HepG2 (cell line): ENCODE results near the gene NUP153. TPM values are rescaled to one million over a fixed set of nuclear protein-coding genes. Genes with fewer than 3 reads are reported as not detected.

Source experiments
- ATAC-seq: fragments of 200-7000 bp; cut with Tn5 transposase; 3 replicates; pipeline ENCODE4 v1.9.1; 2020; ENCODE audit warnings: mild to moderate bottlenecking, moderate library complexity
- BruUV-seq: library from RNA; stranded (reverse); fragments of 400-500 nt; replicated peaks from 2 replicates; lab custom pipeline; 2021; lab: Mats Ljungman, UMichigan
- CTCF ChIA-PET: fragments of 300-600 bp; formaldehyde crosslinking; extraction: SDS; loops from one replicate; lab custom pipeline; 2021; ENCODE audit warnings: low total read pairs, inconsistent platforms, low intra/inter-chr PET ratio; lab: Yijun Ruan, JAX
- POLR2A ChIA-PET: fragments of 350-600 bp; sonication (Branson Sonifier 250); formaldehyde crosslinking; loops from one replicate; lab custom pipeline; 2020; ENCODE audit warnings: antibody characterized with exemption, inconsistent platforms; lab: Yijun Ruan, JAX
- DNase-seq: peaks from one replicate; pipeline ENCODE4 v3.0.0-alpha.2; 2015; ENCODE audit warnings: low spot score
- FAIRE-seq: peaks from 3 replicates; lab custom pipeline; 2011; peaks lifted over from hg19 to GRCh38; lab: Jason Lieb, UNC
- H2AFZ ChIP-seq: one replicate; pipeline ENCODE4 v1.6.1; 2011; ENCODE audit warnings: low read length, inconsistent platforms
- H3K27ac ChIP-seq: fragments of 300-600 bp; 3 replicates; pipeline ENCODE4 v1.8.0; 2011; ENCODE audit warnings: mixed run types, mild to moderate bottlenecking, mixed read lengths, low read length, inconsistent platforms; ENCODE audit not compliant: insufficient read depth; ENCODE audit errors: extremely low read length
- H3K27me3 ChIP-seq, 2 experiments: fragments of 200-600 bp in 1 of 2; 2 replicates in 1 of 2; 3 replicates in 1 of 2; pipeline versions ENCODE4 v1.6.0 to v1.8.0; 2011; ENCODE audit warnings: low read length in 2 of 2, mild to moderate bottlenecking in 2 of 2, moderate library complexity in 2 of 2, inconsistent platforms in 1 of 2; ENCODE audit not compliant: insufficient read depth in 2 of 2, control insufficient read depth in 1 of 2
- H3K36me3 ChIP-seq, 2 experiments: fragments of 200-600 bp in 1 of 2; replicated peaks in 1 of 2; 2 replicates in 1 of 2; 3 replicates in 1 of 2; pipeline versions ENCODE4 v1.5.1 to v1.8.0; 2011; ENCODE audit warnings: low read length in 2 of 2, inconsistent platforms in 1 of 2; ENCODE audit not compliant: insufficient read depth in 2 of 2, control insufficient read depth in 1 of 2
- H3K4me1 ChIP-seq: 2 replicates; pipeline ENCODE4 v1.5.1; 2012; ENCODE audit warnings: low read length, inconsistent platforms; ENCODE audit not compliant: insufficient read depth
- H3K4me2 ChIP-seq: 2 replicates; pipeline ENCODE4 v1.6.0; 2011; ENCODE audit warnings: low read depth, low read length, inconsistent platforms
- H3K4me3 ChIP-seq, 3 experiments: fragments of 200-600 bp in 1 of 3; sonication (generic), shearing (Covaris generic) in 1 of 3; replicated peaks in 1 of 3; 2 replicates each; pipeline ENCODE4 v1.5.1; 2011 to 2016; ENCODE audit warnings: low read length in 3 of 3, inconsistent platforms in 2 of 3, low read depth in 2 of 3, mild to moderate bottlenecking in 2 of 3, control low read depth in 1 of 3, mixed read lengths in 1 of 3; ENCODE audit not compliant: insufficient read depth in 1 of 3
- H3K79me2 ChIP-seq: one replicate; pipeline ENCODE4 v1.6.1; 2011; ENCODE audit warnings: low read length, inconsistent platforms; ENCODE audit not compliant: insufficient read depth
- H3K9ac ChIP-seq: 2 replicates; pipeline ENCODE4 v1.6.0; 2011; ENCODE audit warnings: mild to moderate bottlenecking, low read depth, low read length, inconsistent platforms; ENCODE audit not compliant: insufficient read depth
- H3K9me3 ChIP-seq: 2 replicates; pipeline ENCODE4 v1.5.1; 2012; ENCODE audit warnings: mild to moderate bottlenecking, low read length
- H4K20me1 ChIP-seq: 2 replicates; pipeline ENCODE4 v1.6.0; 2011; ENCODE audit warnings: inconsistent platforms, mild to moderate bottlenecking, low read length, moderate library complexity; ENCODE audit not compliant: insufficient read depth
- ATF7 ChIP-seq, 2 experiments: fragments of 450-650 bp in 1 of 2; sonication (generic) in 1 of 2; formaldehyde crosslinking in 1 of 2; IDR thresholded peaks; 2 replicates each; pipeline versions ENCODE4 v1.4.0 to v1.6.1; 2016 to 2020; ENCODE audit warnings: antibody characterized with exemption in 1 of 2, mild to moderate bottlenecking in 1 of 2, missing genetic modification reagents in 1 of 2
- NCOA1 ChIP-seq: sonication (generic); formaldehyde crosslinking; IDR thresholded peaks from 2 replicates; pipeline ENCODE4 v1.9.0; 2021; ENCODE audit warnings: missing genetic modification reagents
- ZNF253 ChIP-seq: sonication (generic); formaldehyde crosslinking; IDR thresholded peaks from 2 replicates; pipeline ENCODE4 v1.8.0; 2022; ENCODE audit warnings: mild to moderate bottlenecking, missing genetic modification reagents, borderline replicate concordance
- ZNF549 ChIP-seq: sonication (generic); formaldehyde crosslinking; IDR thresholded peaks from 2 replicates; pipeline ENCODE4 v1.5.0; 2020; ENCODE audit warnings: missing genetic modification reagents
- ZNF780A ChIP-seq: sonication (generic); formaldehyde crosslinking; IDR thresholded peaks from 2 replicates; pipeline ENCODE4 v1.8.0; 2022; ENCODE audit warnings: mild to moderate bottlenecking, missing genetic modification reagents, moderate library complexity
- WGBS: methylation state at CpG from one replicate; pipeline ENCODE4 v1.1.6; 2017; ENCODE audit warnings: low lambda C conversion rate; 5-methylcytosine and 5-hydroxymethylcytosine counted together
- in situ Hi-C: cut with HindIII; loops from 2 replicates; pipeline ENCODE4 v1.10.0; 2017; ENCODE audit warnings: low pct_unique_long_range_greater_than_20kb; ENCODE audit not compliant: extremely low pct_ligation_motif_present
- intact Hi-C: fragments of 100-400 bp; cut with micrococcal nuclease; formaldehyde crosslinking; loops from one replicate; pipeline ENCODE4 v1.10.0; 2022; ENCODE audit not compliant: unreplicated experiment
- polyA plus RNA-seq, 8 experiments: library from polyadenylated mRNA; depleted of rRNA in 3 of 8; stranded (reverse) in 7 of 8; unstranded in 1 of 8; fragments of >200 nt; fragmentation: Illumina TruSeq in 4 of 8; extraction: Trizol in 4 of 8; gene quantifications; 2 replicates each; pipeline versions ENCODE4 v1.2.1 to v1.2.3, GENCODE V29; 2011 to 2016; ENCODE audit warnings: low read depth in 4 of 8, missing spikeins in 1 of 8, mixed read lengths in 1 of 8; ENCODE audit not compliant: insufficient read depth in 1 of 8
- total RNA-seq, 5 experiments: library from RNA; depleted of rRNA; stranded (reverse); fragments of >200 nt; fragmentation: Illumina TruSeq; extraction: Trizol; gene quantifications; 2 replicates each; pipeline ENCODE4 v1.2.3, GENCODE V29; 2016; ENCODE audit warnings: low read depth in 1 of 5
- TF ChIP-seq, protein P1 (sequence below): sonication (generic); formaldehyde crosslinking; IDR thresholded peaks from 2 replicates; pipeline ENCODE4 v1.5.1; 2020; ENCODE audit warnings: mild to moderate bottlenecking, missing genetic modification reagents, borderline replicate concordance
- TF ChIP-seq, protein P2 (sequence below): sonication (generic); formaldehyde crosslinking; IDR thresholded peaks from 2 replicates; pipeline ENCODE4 v1.8.1; 2022; ENCODE audit warnings: mild to moderate bottlenecking, missing genetic modification reagents
- TF ChIP-seq, protein P3 (sequence below): IDR thresholded peaks from 2 replicates; pipeline ENCODE4 v1.6.1; 2018; ENCODE audit warnings: missing genetic modification reagents, mild to moderate bottlenecking, missing compliant biosample characterization

NUP153 gene
- total and polyA plus RNA-seq, 2 of the 13 experiments (the other 11 are each of a cell fraction or from before 2014, with no cell fraction given) = 29.8 to 55.2 TPM

DNA sequence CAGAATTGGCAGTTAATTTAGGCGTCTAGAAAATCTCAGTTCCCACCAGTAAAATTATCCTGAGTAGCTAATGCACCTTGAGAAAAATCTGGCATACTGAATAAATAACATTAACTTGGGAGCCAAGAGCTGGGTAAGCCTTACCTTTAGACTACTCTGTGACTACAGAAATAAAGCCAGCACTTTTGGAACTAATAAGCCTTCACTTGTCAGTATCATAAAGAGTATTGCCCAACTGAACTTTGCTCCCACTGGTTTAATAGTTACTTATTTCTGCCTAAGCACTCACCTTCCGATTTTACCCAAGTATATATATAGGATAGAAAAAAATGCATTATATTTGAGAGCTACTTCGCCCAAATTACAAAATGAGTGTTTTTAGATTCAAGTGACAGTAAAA is 95.9 kb downstream of the NUP153 start (continued):
- no peak for TF ChIP-seq ZNF253 (CRISPR knock-in tag)
- no peak for TF ChIP-seq NCOA1 (CRISPR knock-in tag)
- TF ChIP-seq, protein P1, sequence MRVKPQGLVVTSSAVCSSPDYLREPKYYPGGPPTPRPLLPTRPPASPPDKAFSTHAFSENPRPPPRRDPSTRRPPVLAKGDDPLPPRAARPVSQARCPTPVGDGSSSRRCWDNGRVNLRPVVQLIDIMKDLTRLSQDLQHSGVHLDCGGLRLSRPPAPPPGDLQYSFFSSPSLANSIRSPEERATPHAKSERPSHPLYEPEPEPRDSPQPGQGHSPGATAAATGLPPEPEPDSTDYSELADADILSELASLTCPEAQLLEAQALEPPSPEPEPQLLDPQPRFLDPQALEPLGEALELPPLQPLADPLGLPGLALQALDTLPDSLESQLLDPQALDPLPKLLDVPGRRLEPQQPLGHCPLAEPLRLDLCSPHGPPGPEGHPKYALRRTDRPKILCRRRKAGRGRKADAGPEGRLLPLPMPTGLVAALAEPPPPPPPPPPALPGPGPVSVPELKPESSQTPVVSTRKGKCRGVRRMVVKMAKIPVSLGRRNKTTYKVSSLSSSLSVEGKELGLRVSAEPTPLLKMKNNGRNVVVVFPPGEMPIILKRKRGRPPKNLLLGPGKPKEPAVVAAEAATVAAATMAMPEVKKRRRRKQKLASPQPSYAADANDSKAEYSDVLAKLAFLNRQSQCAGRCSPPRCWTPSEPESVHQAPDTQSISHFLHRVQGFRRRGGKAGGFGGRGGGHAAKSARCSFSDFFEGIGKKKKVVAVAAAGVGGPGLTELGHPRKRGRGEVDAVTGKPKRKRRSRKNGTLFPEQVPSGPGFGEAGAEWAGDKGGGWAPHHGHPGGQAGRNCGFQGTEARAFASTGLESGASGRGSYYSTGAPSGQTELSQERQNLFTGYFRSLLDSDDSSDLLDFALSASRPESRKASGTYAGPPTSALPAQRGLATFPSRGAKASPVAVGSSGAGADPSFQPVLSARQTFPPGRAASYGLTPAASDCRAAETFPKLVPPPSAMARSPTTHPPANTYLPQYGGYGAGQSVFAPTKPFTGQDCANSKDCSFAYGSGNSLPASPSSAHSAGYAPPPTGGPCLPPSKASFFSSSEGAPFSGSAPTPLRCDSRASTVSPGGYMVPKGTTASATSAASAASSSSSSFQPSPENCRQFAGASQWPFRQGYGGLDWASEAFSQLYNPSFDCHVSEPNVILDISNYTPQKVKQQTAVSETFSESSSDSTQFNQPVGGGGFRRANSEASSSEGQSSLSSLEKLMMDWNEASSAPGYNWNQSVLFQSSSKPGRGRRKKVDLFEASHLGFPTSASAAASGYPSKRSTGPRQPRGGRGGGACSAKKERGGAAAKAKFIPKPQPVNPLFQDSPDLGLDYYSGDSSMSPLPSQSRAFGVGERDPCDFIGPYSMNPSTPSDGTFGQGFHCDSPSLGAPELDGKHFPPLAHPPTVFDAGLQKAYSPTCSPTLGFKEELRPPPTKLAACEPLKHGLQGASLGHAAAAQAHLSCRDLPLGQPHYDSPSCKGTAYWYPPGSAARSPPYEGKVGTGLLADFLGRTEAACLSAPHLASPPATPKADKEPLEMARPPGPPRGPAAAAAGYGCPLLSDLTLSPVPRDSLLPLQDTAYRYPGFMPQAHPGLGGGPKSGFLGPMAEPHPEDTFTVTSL (CRISPR knock-in tag) = peak; percentile 50; the same call in 1 of the 2 replicates
- TF ChIP-seq, all 625 proteins: peak for 28

GRCh38 chr6:17606606-17607005 is 100.1 kb downstream of the NUP153 start:
- Histone ChIP-seq H3K27ac (no peak overlapping the region), H3K4me1 (peaks cover 50% of the 10 kb centered on the region), H2AFZ (no peak overlapping the region), H3K9ac (no peak overlapping the region), H3K36me3 (peaks cover 8 to 39% of the 10 kb centered on the region in 2 experiments), H3K79me2 (peaks cover 12% of the 10 kb centered on the region), H3K4me2 (no peak overlapping the region), H3K27me3 (no peaks in the 10 kb centered on the region; a peak in 1 of 5 replicates), H3K4me3 (no peak overlapping the region), H4K20me1 (no peaks in the 10 kb centered on the region), H3K9me3 (no peaks in the 10 kb centered on the region)
- CTCF ChIA-PET = no interaction called here
- DNase-seq (no peak), ATAC-seq (no peak), FAIRE-seq (no peak)
- intact Hi-C loops (no loop called here), in situ Hi-C loops (no loop called here)
- BruUV-seq = no TSS peak
- WGBS = 99% methylated on average over 4 of the region's 4 CpGs
- POLR2A ChIA-PET = no interaction called here
- TF ChIP-seq, protein P2, sequence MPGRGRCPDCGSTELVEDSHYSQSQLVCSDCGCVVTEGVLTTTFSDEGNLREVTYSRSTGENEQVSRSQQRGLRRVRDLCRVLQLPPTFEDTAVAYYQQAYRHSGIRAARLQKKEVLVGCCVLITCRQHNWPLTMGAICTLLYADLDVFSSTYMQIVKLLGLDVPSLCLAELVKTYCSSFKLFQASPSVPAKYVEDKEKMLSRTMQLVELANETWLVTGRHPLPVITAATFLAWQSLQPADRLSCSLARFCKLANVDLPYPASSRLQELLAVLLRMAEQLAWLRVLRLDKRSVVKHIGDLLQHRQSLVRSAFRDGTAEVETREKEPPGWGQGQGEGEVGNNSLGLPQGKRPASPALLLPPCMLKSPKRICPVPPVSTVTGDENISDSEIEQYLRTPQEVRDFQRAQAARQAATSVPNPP (CRISPR knock-in tag) = no peak
- TF ChIP-seq, protein P3, sequence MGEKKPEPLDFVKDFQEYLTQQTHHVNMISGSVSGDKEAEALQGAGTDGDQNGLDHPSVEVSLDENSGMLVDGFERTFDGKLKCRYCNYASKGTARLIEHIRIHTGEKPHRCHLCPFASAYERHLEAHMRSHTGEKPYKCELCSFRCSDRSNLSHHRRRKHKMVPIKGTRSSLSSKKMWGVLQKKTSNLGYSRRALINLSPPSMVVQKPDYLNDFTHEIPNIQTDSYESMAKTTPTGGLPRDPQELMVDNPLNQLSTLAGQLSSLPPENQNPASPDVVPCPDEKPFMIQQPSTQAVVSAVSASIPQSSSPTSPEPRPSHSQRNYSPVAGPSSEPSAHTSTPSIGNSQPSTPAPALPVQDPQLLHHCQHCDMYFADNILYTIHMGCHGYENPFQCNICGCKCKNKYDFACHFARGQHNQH (CRISPR knock-in tag) = no peak
- TF ChIP-seq ZNF780A = no peak
- no peak for TF ChIP-seq ZNF549 (CRISPR knock-in tag)
- no peak for TF ChIP-seq ATF7 (IDR thresholded peaks at IDR 0.05)
- no peak for TF ChIP-seq ATF7 (CRISPR knock-in tag; IDR thresholded peaks at IDR 0.05)
